GM12873 (cell line): ENCODE results near the gene EXOC2.

Source experiments
- CTCF ChIP-seq: IDR thresholded peaks from 2 replicates; pipeline ENCODE4 v1.5.1; 2012; ENCODE audit warnings: low read depth, mild to moderate bottlenecking, moderate library complexity, low read length, control low read depth; ENCODE audit not compliant: insufficient read depth; ENCODE audit errors: missing control alignments

EXOC2 gene

GRCh38 chr6:444653-445275, 248.2 kb downstream of the EXOC2 start:
- no peak for TF ChIP-seq CTCF

GRCh38 chr6:443621-444159, 249.2 kb downstream of the EXOC2 start:
- no peak for TF ChIP-seq CTCF

GRCh38 chr6:441126-441920, 251.6 kb downstream of the EXOC2 start:
- no peak for TF ChIP-seq CTCF

- no peak for TF ChIP-seq CTCF
Observed at GRCh38 chr6:439641-440167, 253.2 kb downstream of the EXOC2 start.

GRCh38 chr6:438634-439170, 254.2 kb downstream of the EXOC2 start:
- TF ChIP-seq CTCF: no peak

GRCh38 chr6:437037-437392, 255.9 kb downstream of the EXOC2 start:
- TF ChIP-seq CTCF: no peak
